ENCODE measurements around the gene KIF2A.

KIF2A gene

DNA sequence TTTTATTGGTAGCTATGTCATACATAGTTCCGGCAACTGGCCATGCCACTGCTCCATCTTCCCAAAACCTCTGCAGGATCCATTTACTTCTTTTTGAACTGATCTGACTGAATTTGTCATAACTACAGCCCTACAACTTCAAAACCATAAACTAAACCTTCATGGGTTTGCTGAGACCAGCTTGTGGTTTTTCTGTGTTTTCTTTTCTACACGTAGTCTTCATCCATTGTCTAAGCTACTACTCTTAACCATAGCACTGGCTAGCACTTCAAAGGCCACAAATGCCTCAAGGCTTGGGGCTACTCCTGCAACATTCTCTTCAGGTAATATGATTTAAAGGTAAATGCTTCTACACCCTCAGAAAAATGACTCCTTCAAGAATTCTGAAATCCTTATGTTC, 9.0 kb upstream of the KIF2A start:
- DNase-seq: no peak

DNA sequence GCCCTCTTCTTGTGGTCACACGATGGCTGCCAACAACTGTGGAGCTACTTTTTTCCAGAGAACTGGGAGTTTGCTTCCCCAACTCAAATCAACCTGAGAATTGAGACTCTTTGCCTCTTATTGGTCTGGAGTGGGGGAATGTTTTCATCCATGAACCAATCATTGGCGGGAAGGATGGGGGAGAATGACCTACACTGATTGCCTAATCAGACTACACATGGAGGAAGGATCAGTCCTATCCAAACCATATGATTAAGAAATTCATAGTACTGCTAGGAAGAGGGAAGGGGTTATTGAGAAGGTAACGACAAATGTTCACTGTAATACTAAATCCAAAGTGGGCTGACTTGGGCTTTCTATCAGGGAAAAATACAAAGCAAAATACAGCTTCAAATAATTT, 7.9 kb upstream of the KIF2A start:
- DNase-seq: no peak

DNA sequence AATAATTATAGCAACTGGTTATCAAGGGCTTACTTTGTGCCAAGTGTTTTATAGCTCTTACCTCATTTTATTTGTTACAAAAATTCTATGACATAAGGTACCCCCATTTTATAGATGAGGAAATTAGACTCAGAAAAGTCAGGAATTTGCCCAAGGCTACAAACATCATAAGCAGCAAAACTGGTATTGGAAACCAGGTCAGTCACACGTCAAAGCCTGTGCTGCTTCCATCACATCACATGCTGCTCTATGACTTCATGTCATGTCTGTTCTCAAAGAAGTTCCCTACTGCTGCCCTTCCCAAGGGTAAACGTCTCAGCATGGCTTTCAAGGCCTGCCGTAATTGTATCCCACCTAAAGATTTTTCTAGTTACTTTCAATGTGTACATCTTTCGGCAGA, 6.9 kb upstream of the KIF2A start:
- DNase-seq: no peak

DNA sequence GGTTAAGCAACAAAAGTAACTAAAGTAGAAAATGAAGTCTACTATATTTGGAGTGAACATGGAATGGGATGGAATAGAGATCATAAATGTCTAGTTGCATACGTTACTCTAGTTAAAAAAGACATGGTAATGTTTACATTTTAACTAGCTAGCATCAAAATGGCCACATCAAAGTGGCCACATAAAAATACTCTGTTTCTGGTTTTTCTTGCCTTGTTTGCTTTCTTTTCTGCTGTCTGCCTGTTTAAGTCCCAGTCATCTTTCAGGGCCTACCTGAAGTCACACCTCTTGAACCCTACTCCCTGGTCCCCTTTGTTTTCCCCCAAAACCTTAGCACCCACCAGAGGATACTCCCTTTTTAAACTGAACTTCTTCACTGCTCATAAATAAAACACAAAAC, 6.4 kb upstream of the KIF2A start:
- peak in 1 of 2 donors; percentile 65 for DNase-seq

DNA sequence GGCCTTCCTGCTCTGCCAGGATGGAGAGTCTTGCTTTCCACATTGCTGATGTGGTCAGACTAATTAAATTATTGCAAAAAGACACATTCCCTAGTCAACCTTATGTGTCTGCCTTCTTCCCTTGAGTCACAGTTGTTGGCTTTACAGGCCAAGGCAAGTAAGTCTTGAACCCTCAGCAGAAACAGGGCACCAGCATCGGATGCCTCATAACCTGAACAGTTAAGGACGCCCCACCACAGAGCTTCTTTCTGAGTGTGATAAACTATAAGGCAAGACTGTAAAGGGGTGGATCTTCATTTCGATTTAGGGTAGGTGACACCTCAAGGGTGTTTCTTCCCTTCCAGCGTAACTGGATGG, 670 bp upstream of the KIF2A start:
- DNase-seq: no peak

DNA sequence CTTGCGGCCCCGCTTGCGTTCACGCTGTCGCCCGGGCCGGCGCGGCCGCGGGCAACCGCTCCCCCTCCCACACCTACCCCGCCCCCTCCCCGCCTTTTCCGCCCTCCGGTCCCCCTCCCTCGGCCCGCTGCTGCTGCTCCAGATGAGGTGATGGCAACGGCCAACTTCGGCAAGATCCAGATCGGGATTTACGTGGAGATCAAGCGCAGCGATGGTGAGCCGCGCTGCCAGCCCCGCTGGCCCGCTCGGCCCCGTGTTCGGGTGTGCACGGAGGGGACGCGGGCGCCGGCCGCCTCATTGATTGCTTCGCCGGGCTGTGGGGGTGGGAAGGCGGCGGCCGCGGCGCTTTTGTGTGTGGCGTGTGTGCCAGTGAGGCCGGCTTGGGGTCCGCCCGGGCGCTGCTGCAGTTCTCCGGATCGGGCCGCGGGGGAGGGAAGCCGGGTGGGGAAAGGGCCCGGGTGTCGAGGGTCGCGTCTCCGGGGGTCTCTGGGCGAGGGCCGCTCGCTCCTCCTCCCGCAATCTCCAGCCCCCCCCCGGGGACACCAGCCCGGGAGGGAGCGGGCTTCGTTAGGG, 403 bp downstream of the KIF2A start:
- no peak for DNase-seq

DNA sequence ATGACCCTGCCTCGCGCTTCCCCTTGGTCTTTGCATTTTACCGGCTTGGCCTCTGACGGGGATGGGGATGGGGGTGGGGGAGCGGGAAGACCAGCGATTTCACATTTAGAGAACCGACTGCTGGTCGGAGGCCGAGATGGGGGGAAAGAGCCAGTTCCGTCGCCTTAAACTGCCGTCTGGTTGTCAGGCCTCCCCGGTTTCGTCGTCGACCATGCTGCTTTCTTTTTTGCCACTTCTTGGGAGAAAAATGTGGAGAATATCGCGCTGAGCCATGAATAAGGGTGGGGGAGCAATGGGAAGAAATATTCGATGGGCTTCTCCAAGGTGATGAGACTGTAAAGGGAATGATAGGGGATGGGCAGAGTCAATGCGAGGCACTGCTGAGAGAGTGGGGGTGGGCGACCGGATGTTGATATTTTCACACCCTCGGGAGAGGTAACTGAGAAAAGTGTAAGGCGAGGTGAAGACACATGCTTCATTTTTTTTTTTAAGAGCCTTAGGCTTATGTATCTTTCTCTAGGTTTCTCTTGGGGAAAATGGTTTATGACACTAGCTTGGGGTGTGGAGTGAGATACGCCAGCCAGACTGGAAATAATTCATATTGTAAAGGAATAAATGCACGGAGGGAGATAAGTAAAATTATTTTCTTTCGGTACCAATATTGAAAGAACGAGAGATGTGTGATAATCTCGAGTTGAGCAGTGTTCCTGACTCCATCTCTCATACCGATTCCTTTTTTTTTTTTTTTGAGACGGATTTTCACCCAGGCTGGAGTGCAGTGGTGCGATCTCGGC, 1.1 kb downstream of the KIF2A start:
- DNase-seq: peak; percentile 38 to 67

DNA sequence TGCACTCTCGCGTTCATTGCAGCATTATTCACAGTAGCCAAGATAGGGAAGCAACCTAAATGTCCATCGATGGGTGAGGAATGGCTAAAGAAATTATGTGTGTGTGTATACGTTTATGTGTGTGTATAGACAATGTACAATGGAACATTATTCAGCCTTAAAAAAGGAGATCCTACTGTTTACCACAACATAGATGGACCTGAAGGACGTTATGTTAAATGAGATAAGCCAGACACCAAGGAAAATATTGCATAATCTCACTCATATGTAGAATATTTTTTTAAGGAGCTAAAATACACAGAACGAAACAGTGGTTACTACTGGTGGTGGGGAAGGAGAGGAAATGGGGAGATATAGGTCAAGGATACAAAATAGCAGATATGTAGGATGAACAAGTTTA, 2.4 kb downstream of the KIF2A start:
- DNase-seq: no peak

DNA sequence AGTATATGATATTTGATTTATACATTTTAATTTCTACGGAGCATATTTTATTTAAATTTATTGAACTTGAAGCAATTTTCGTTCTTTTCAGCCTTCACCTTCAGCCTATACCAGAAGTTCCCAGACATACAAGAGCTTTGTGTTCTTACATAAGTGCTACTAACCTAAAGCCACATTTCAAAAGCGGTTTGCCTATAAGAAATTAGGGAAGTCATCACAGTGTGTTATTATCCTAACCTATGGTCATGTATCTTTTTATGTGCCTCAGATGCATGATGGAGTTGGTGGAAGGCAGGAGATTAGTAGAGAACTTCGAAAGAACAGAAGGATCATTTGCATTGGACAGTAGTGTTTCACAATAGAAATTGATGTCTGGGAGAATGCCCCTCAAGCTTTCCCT, 3.1 kb downstream of the KIF2A start:
- DNase-seq: no peak

DNA sequence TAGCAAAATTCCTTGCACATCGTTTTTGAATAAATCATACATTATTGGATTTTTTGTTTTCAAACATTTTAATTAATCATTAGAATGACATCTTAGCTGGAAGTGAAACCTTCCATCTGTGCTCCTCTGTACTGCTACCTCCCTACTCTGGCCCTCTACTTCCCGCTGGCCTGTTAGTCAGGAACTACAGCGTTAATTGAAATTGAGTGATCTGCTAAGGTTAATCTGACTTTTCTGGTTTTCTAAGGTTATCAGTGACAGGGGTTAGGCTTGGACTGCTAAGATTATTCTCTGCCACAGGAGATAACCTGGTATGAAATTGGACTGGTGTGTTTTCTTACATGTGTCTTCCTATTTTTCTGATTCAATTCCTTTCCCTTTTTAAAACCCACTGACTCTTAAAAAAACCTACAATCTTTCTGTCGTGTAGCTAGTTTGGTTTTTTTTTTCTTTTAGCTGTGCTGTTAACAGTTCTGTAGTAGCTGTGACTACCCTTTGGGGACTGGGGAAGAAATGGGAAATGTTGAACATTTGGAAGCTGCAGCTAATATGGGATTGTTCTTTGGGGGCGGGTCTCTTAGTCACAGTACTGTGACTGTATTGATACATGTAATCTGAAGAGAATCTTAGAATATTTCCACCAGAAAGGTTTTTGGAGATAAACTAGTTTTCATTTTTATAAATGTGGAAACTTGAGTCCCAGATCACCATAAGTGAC, 4.6 kb downstream of the KIF2A start:
- DNase-seq: no peak

DNA sequence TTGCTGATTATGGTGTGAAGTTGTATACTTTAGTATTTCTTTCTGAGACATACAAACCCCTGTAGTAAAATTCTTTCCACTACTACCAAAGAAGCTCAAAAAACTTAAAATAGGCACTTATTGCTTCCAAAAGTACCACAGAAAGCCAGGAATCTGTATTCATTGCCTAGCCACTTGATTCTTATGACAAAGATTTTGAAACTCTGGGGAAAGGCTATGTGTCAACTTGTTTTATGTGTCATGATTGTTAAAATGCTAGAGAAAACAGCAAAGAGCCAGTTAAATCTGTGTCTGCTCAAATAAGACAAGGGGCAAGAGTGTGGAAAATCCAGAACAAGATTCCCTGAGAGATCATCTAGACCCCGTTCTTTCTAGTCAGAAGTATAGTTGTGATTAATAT, 6.0 kb downstream of the KIF2A start:
- DNase-seq: no peak

DNA sequence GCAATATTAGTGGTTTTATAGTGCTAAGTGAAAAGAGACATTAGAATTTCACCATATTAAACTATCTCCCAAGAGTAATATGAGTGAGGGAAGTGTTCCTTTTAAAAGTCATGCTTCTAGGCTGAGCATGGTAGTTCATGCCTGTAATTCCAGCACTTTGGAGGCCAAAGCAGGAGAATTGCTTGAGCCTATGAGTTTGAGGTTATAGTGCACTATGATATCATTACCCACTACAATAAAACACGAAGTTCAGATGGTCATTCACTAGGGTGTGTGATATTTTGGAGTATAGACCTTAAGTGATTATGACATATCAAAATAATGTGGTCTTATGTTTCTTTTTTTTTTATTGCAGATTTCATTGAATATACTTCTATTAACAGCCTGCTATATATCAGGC, 6.7 kb downstream of the KIF2A start:
- DNase-seq: no peak

DNA sequence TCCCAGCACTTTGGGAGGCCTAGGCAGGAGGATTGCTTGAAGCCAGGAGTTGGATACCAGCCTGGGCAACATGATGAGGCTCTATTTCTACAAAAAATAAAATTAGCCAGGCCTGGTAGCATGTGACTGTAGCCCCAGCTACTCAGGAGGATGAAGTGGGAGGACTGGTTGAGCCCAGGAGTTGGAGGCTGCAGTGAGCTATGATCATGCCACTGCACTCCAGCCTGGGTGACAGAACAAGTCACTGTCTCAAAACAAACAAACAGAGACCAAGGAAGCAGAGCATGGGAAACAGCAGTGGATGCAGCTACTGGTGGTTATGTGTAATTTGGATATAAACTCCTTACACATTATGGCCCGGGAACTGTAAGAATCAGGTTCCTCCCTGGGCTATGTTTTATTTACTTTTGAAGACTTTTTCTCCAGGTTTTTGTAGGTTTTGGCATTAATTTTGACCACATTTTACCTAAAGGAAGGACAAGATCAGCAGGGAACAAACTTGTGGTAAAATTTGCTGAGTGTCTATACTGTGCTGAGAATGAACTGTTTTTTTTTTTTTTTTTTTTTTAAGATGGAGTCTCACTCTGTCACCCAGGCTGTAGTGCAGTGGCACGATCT, 8.3 kb downstream of the KIF2A start:
- DNase-seq: no peak

DNA sequence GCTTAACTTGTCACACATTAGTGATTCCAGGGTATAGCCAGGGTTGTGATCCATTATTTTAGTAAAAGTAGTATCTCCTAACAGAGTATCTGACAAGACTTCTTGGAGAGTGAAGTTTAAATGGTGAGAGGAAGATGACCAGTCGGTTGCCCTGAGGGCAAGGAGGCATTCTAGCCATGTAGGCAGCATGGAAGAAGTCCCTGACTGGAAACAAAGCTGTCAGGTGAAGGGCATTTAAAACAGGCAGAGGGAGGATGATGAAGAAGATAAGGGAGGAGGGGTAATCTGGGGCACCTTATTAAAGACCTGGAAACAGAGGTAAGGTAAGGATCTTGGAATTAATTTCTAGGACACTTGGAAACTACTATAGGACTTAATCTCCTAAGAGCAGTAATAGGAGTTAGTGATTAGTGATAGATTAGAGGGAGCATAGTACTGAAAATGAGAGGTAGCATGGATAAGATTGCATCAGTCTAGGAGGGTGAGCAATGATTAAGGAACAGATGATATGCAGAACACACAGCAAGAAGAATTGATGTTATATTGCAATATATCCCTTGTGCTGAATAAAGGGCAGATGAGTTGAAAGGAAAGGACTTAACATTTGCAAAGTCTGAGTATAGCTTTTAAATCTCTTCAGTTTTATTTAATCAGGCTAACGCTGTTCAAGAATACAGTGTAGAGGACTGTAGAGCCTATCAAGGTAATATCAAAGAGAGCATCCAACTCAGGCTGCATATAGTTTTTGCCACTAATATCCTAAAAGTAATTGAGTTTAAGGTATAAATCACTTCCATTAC, 9.6 kb downstream of the KIF2A start:
- DNase-seq: no peak

DNA sequence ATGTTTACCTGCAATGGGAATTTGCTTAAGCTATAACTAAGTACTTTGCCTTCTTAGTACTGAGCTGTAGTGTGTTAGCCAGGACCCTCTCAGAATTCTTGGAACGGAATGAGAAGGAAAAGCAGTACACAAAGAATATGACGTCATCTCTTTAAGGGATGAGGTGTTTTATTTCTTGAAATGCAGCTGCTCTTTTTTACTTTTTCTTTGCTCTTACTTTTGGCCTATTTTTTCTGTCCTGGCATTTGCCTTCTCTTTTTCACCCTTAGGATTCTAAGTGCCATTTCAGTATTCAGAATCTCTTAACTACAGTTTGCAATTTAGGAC, 10.1 kb downstream of the KIF2A start:
- no peak for DNase-seq

DNA sequence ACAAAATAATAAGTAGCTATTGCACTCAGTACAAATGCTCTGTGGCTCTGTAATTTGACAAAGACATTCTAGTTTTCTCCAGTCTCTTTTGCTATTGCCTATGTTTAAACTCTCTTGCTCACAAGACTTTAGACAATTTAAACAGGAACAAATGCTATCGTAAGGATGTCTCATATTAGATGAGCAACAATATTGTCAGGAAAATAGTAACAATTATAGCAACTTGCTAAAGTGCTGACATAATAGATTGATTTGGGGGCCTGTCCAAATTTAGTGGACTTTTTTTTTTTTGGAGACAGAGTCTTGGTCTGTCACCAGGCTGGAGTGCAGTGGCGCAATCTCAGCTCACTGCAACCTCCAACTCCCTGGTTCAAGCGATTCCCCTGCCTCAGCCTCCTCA, 11.8 kb downstream of the KIF2A start:
- DNase-seq: no peak

DNA sequence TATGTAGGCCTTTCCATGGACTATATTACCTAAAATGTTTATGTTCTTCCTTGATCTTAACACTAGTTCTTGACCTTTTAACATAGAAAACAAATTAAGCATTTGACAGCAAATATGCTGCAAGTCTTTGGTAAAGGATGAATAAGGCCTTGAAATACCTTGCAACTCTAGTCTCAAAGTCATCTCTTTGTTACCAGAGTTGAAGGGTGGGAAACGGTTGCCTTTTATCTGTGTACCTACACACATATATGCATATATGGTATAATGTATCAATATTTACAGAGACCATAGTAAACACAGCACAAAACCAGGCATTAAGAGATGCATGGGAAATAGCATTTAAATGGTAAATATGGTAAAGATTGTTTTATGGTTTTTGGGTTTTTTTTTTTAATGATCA, 16.5 kb downstream of the KIF2A start:
- DNase-seq: no peak

DNA sequence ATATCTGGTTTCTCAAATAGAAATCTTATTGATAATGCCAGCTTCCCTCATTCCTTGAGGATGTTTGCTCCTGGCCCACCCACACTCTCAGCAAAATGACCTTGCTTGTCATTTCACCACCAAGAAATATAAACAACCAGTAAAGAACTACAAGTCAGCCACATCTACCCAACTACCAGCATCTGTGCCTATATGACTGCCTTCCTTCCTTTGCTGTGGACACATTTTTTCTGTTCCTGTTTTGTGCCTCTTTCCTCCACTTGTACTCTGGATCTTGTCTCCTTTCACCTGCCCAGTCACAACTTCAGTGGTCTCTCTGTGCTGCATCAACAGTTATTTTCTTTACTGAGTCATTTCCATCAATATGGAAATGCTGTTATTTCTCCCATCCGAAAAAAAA, 20.3 kb downstream of the KIF2A start:
- no peak for DNase-seq

DNA sequence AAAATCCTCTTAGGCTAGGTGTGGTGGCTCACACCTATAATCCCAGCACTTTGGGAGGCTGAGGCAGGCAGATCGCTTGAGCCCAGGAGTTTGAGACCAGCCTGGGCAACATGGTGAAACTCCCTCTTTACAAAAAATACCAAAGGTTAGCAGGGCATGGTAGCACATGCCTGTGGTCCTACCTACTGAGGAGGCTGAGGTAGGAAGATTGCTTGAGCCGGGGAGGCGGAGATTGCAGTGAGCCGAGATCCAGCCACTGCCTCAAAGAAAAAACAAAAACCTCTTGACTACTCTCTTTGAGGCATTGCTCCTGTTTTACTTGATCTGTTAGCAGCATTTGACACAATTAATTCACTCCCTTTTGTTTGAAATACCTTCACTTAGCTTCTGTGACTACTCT, 20.7 kb downstream of the KIF2A start:
- DNase-seq: no peak

DNA sequence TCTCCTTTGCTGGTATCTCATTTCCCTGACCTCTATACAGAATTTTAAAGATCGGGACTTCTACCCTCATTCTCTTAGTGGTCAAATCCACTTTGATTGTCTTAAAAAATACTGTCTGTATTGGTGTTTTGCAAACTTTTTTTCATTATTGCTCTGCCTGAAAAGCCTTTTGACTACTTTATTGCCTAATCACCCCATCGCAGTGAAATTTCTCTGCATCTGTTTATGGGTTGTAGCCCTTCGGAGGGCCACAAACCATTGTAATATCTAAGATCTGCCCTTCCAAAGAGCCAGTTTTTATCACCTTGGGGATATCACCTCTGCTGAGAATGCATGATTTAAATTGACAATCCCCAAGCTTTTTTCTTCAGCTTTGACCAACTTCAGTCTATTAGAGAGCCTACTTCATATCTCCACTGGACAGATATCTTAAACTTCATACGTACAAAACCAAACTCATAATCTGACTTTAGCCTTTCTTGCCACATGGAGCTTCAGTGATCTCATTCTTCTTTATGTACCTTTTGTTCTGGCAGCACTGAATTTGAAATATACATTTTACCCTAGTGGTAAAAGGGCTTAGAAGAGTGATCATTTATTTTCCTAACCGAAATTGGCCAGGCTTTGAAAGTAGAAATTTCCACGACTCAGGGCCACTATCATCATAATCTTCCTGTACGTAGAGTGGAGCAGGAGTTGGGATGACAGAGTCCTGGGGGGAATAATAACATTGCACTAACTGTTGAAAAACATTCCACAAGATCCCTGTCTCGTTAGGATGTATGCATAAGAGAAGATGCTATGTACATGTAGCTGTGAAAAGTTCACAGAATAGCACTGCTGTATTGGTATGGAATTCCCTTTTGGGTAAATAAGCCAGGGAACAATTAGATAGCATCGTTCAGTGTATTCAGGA, 21.4 kb downstream of the KIF2A start:
- DNase-seq: no peak

DNA sequence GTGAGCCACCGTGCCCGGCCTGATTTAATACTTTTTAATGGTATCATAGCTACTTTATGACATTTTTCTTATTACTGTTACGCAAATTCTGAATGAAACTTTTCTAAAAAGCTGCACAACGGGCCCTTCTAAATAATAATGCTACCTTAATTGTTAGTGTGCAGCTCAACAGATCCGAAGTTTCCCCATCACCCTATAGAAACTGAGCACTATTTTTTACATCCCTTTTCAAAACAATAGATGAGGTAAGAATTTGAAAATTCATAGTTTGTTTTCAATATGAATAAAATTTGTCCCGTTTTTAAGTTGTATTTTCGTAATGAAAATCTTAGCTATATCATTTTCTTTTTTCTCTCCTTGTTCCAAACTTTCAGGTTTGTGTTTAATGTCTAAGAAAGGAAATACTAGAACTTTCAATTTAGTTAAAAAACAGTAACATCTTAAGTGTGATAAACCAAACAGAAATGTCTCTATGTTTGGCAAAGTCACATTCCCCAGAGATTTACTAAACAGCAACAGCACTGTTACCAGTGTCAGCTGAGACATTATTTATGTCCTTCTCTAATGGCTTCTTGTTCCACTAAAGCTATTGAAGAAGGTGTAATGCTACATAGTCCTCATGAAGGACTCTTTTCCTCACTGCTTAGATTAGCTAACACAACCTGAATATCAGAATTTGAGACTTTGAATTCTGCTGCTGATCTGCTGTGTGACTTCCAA, 22.9 kb downstream of the KIF2A start:
- no peak for DNase-seq

DNA sequence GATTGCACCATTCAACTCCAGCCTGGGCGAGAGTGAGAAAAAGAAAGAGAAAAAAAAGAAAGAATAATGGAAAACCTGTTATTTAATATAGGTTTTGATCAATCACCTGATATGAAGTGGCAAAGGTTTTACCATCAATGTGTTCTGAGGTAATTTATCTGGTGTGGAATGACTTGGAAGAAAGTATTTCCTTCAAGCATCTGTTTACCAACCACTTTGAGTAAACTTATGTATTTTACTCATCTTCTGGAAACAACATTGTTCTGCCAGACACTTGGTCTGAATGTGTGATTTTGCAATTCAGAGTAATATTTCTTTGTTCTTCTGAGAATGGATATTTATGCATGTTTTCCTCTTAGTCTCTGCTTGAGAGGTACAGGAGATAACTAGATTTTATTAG, 24.3 kb downstream of the KIF2A start:
- DNase-seq: no peak

Data from CD4-positive, alpha-beta T cell treated with Interferon alpha-2 for 1 hour (primary cell).